ENCODE results near the gene COX6A2.

Gene COX6A2

DNA sequence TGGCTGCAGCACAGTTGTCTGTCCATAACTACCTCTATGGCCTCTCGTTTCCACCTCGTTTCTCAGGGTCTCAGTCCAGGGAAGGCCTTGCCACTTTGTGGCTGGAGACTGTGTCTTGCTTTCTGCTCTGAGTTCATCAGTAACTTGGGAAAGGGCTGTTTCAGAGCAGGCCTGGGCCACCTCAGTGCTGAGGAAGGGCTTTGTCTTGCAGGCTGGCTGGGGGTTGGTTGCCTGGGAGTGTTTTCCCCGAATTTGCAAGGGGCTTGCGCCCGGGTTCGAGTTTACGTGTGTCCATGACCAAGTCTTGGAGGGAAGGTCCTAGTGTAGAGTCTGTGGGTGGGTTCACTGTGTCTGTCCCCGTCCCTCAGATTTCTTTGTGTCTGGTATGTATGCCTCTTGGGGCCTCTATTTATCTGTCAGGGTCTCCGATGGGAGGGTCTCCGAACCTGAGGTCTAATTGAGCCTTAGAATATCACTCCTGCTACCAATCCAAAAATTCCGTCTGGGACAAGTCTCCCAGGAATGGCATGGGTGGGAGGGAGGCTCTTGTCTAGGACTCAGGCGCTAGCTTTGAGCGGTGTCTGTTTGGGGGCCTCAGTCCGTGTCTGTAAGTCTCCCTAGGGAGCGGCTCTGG lies 43.2 kb upstream of the COX6A2 start:
- no peaks in the 10 kb centered on the region for H3K9me3 ChIP-seq (ENCODE audit: control insufficient read depth, low read depth, low read length)
- no peak overlapping the region for H3K27ac ChIP-seq (ENCODE audit: low read length)
- H3K27me3 ChIP-seq (ENCODE audit: control insufficient read depth, insufficient read depth, low read length), result peaks cover 30% of the 10 kb centered on the region
- H3K9ac ChIP-seq (ENCODE audit: low read length), result peak overlapping the region; percentile 19
- H3K4me3 ChIP-seq (ENCODE audit: low read length), result peak overlapping the region; percentile 60
- H3K36me3 ChIP-seq (ENCODE audit: control insufficient read depth, low read depth, low read length), result no peaks in the 10 kb centered on the region
- H3K4me1 ChIP-seq (ENCODE audit: control insufficient read depth, low read depth, low read length), result peaks cover 4% of the 10 kb centered on the region

DNA sequence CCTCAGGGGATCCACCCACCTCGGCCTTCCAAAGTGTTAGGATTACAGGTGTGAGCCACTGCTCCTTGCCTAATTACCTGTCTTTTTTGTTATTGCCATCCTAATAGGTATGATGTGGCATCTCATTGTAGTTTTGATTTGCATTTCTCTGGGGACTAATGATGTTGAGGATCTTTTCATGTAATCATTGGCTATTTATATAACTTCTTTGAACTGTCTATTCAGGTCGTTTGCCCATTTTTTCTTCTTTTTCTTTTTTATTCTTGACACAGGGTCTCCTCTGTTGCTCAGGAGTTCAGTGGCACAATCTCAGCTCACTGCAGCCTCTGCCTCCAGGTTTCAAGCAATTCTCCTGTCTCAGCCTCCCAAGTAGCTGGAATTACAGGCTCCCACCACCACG lies 42.5 kb upstream of the COX6A2 start:
- no peak overlapping the region for H3K9ac ChIP-seq (ENCODE audit: low read length)
- no peak overlapping the region for H3K4me3 ChIP-seq (ENCODE audit: low read length)
- H3K36me3 ChIP-seq (ENCODE audit: control insufficient read depth, low read depth, low read length), result no peaks in the 10 kb centered on the region
- peaks cover 4% of the 10 kb centered on the region for H3K4me1 ChIP-seq (ENCODE audit: control insufficient read depth, low read depth, low read length)
- peaks cover 26% of the 10 kb centered on the region for H3K27me3 ChIP-seq (ENCODE audit: control insufficient read depth, insufficient read depth, low read length)
- H3K27ac ChIP-seq (ENCODE audit: low read length), result no peak overlapping the region
- no peaks in the 10 kb centered on the region for H3K9me3 ChIP-seq (ENCODE audit: control insufficient read depth, low read depth, low read length)

DNA sequence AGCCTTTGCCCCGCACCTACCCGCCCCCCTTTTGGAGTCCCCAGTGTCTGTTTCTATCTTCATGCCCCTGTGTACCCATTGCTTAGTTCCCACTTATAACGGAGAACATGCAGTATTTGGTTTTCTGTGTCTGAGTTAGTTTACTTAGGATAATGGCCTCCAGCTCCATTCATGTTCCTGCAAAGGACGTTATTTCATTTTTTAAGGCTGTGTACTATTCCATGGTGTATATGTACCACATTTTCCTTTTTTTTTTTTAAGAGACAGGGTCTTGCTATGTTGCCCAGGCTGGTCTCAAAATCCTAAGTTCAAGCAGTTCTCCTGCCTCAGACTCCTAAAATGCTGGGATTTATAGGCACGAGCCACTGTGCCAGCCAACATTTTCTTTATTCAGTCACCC lies 39.7 kb upstream of the COX6A2 start:
- no peak overlapping the region for H3K4me3 ChIP-seq (ENCODE audit: low read length)
- H3K9me3 ChIP-seq (ENCODE audit: control insufficient read depth, low read depth, low read length), result no peaks in the 10 kb centered on the region
- H3K27ac ChIP-seq (ENCODE audit: low read length), result no peak overlapping the region
- H3K4me1 ChIP-seq (ENCODE audit: control insufficient read depth, low read depth, low read length), result peaks cover 4% of the 10 kb centered on the region
- H3K36me3 ChIP-seq (ENCODE audit: control insufficient read depth, low read depth, low read length), result no peaks in the 10 kb centered on the region
- peaks cover 15% of the 10 kb centered on the region for H3K27me3 ChIP-seq (ENCODE audit: control insufficient read depth, insufficient read depth, low read length)
- no peak overlapping the region for H3K9ac ChIP-seq (ENCODE audit: low read length)

DNA sequence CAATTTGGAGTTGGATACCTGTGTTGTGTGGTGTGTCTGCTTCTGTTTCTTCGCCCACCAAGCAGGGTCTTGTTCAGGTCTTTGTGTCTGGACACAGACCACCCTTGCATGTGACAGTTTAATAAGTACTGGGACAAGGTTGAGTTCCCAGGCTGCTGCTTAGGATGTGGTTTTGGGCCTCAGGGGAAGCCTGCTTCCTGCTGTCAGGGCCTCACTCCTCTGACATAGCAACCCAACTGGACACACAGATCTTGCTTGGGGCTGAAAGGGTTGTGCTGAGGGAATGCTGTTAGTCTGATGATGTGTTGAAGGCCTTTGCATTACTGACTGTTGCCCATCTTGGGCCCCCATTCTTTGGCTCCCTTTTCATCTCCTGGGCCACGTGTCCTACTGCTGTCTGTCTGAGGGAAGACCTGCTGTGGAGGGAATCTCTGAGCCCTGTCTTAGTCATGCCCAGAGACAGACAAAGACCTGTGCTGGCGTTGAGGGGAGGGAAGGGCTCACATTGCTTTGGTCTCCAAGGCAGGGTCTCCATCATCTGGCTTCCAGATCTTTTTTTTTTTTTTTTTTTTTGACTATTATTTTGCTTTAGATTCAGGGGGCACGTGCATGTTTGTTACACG lies 39.1 kb upstream of the COX6A2 start:
- no peak overlapping the region for H3K27ac ChIP-seq (ENCODE audit: low read length)
- no peak overlapping the region for H3K9ac ChIP-seq (ENCODE audit: low read length)

DNA sequence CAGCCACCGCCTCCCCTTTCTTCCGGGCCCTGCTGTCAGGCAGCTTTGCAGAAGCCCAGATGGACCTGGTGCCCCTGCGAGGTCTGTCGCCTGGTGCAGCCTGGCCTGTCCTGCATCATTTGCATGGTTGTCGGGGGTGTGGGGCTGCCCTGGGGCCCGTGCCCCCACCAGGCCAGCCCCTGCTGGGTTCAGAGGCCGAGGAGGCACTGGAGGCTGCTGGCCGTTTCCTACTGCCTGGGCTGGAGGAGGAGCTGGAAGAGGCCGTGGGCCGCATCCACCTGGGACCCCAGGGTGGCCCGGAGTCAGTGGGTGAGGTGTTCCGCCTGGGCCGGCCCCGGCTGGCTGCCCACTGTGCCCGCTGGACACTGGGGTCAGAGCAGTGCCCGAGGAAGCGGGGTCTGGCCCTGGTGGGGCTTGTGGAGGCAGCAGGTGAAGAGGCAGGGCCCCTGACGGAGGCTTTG lies 38.3 kb upstream of the COX6A2 start:
- Histone ChIP-seq H3K4me3 (ENCODE audit: low read length) (no peak overlapping the region), H3K9me3 (ENCODE audit: control insufficient read depth, low read depth, low read length) (no peaks in the 10 kb centered on the region), H3K4me1 (ENCODE audit: control insufficient read depth, low read depth, low read length) (peaks cover 3% of the 10 kb centered on the region), H3K9ac (ENCODE audit: low read length) (no peak overlapping the region), H3K27me3 (ENCODE audit: control insufficient read depth, insufficient read depth, low read length) (peaks cover 6% of the 10 kb centered on the region), H3K36me3 (ENCODE audit: control insufficient read depth, low read depth, low read length) (no peaks in the 10 kb centered on the region), H3K27ac (ENCODE audit: low read length) (no peak overlapping the region)

More for the DNA sequence above, 39.1 kb upstream of the COX6A2 start:
- Histone ChIP-seq H3K36me3 (ENCODE audit: control insufficient read depth, low read depth, low read length) (no peaks in the 10 kb centered on the region), H3K27me3 (ENCODE audit: control insufficient read depth, insufficient read depth, low read length) (peaks cover 10% of the 10 kb centered on the region), H3K9me3 (ENCODE audit: control insufficient read depth, low read depth, low read length) (no peaks in the 10 kb centered on the region), H3K4me1 (ENCODE audit: control insufficient read depth, low read depth, low read length) (peaks cover 4% of the 10 kb centered on the region), H3K4me3 (ENCODE audit: low read length) (no peak overlapping the region)

DNA sequence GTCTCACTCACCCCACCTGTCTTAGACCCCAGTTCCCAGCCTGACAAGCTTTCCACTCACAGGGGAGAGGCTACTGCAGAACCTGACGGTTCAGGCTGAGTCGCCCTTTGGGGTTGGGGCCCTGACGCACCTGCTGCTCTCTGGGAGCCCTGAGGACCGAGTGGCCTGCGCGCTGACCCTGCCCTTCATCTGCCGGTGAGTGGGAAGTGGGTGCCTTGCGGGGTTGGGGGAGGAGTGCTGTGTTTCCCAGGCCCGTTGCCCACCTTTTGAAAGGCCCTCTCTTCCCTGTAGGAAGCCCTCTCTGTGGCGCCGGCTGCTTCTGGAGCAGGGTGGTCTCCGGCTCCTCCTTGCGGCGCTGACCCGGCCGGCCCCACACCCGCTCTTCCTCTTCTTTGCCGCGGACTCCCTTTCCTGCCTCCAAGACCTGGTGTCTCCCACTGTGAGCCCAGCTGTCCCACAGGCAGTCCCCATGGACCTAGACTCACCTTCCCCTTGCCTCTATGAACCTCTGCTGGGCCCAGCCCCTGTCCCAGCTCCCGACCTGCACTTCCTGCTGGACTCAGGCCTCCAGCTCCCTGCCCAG lies 37.7 kb upstream of the COX6A2 start:
- H3K36me3 ChIP-seq (ENCODE audit: control insufficient read depth, low read depth, low read length), result no peaks in the 10 kb centered on the region
- H3K9ac ChIP-seq (ENCODE audit: low read length), result no peak overlapping the region
- H3K27ac ChIP-seq (ENCODE audit: low read length), result no peak overlapping the region
- H3K4me3 ChIP-seq (ENCODE audit: low read length), result no peak overlapping the region
- no peaks in the 10 kb centered on the region for H3K4me1 ChIP-seq (ENCODE audit: control insufficient read depth, low read depth, low read length)
- H3K27me3 ChIP-seq (ENCODE audit: control insufficient read depth, insufficient read depth, low read length), result peaks cover under 1% of the 10 kb centered on the region
- H3K9me3 ChIP-seq (ENCODE audit: control insufficient read depth, low read depth, low read length), result no peaks in the 10 kb centered on the region

DNA sequence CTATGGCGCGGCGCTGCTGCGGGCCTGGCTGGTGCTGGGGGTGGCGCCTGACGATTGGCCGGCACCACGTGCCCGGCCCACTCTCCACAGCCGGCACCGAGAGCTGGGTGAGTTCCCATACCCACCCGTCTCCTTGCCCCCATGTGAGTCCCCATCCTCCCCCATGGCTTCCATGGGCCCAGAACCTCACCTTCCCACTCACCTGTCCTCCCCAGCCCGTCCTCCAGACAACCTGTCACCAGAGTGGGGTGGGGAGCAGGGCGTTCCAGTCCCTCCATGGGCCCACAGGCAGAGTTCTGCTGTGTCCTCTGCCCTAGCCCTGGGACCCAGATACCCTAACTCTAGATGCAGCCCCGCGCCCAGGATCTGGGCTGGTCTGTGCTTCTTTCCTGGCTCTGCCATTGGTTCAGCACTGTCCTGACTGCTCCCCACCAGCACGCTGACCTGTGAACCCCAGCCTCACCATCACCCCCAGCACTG lies 36.7 kb upstream of the COX6A2 start:
- no peaks in the 10 kb centered on the region for H3K36me3 ChIP-seq (ENCODE audit: control insufficient read depth, low read depth, low read length)
- no peak overlapping the region for H3K9ac ChIP-seq (ENCODE audit: low read length)
- no peaks in the 10 kb centered on the region for H3K9me3 ChIP-seq (ENCODE audit: control insufficient read depth, low read depth, low read length)

DNA sequence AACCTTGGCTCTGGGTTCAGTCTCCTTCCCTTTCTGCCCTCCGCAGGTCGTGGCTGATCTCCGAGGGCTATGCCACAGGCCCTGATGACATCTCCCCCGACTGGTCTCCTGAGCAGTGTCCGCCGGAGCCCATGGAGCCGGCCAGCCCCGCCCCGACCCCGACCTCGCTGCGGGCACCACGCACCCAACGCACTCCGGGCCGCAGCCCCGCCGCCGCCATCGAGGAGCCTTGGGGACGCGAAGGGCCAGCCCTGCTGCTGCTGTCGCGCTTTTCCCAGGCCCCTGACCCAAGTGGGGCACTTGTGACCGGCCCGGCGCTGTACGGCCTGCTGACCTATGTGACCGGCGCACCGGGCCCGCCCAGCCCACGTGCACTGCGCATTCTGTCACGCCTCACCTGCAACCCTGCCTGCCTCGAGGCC lies 36.2 kb upstream of the COX6A2 start:
- no peak overlapping the region for H3K9ac ChIP-seq (ENCODE audit: low read length)
- H3K4me1 ChIP-seq (ENCODE audit: control insufficient read depth, low read depth, low read length), result no peaks in the 10 kb centered on the region
- no peaks in the 10 kb centered on the region for H3K9me3 ChIP-seq (ENCODE audit: control insufficient read depth, low read depth, low read length)
- H3K4me3 ChIP-seq (ENCODE audit: low read length), result no peak overlapping the region
- H3K27me3 ChIP-seq (ENCODE audit: control insufficient read depth, insufficient read depth, low read length), result no peaks in the 10 kb centered on the region
- no peak overlapping the region for H3K27ac ChIP-seq (ENCODE audit: low read length)
- no peaks in the 10 kb centered on the region for H3K36me3 ChIP-seq (ENCODE audit: control insufficient read depth, low read depth, low read length)

More for the DNA sequence above, 36.7 kb upstream of the COX6A2 start:
- H3K4me3 ChIP-seq (ENCODE audit: low read length), result no peak overlapping the region
- H3K4me1 ChIP-seq (ENCODE audit: control insufficient read depth, low read depth, low read length), result no peaks in the 10 kb centered on the region
- no peak overlapping the region for H3K27ac ChIP-seq (ENCODE audit: low read length)
- no peaks in the 10 kb centered on the region for H3K27me3 ChIP-seq (ENCODE audit: control insufficient read depth, insufficient read depth, low read length)

DNA sequence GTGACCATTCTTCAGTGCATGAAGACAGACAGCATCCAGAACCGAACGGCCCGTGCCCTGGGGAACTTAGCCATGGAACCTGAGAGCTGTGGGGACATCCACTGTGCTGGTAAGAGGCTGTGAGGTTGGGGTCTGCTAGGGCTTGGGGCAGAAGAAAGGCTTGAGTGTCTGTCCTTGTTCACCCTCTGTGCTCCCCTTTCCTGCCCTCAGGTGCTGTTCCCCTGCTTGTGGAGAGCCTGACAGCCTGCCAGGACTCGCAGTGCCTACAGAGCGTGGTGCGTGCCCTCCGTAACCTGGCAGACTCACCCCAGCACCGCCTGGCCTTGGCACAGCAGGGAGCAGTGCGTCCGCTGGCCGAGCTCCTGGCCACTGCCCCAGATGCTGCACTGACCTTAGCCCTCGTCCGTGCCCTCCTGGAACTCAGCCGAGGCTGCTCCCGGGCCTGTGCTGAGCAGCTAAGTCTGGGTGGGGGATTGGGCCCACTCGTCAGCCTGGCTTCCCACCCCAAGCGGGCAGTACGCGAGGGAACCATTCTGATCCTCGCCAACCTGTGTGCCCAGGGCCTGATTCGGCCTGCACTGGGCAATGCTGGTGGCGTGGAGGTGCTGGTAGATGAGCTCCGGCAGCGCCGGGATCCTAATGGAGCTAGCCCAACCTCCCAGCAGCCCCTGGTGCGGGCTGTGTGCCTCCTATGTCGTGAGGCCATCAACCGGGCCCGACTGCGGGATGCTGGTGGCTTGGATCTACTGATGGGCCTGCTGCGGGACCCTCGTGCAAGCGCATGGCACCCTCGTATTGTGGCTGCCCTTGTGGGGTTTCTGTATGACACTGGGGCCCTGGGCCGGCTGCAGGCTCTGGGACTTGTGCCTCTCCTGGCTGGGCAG lies 34.0 kb upstream of the COX6A2 start:
- Histone ChIP-seq H3K4me1 (ENCODE audit: control insufficient read depth, low read depth, low read length) (no peaks in the 10 kb centered on the region), H3K9me3 (ENCODE audit: control insufficient read depth, low read depth, low read length) (no peaks in the 10 kb centered on the region), H3K36me3 (ENCODE audit: control insufficient read depth, low read depth, low read length) (no peaks in the 10 kb centered on the region), H3K27me3 (ENCODE audit: control insufficient read depth, insufficient read depth, low read length) (no peaks in the 10 kb centered on the region), H3K9ac (ENCODE audit: low read length) (no peak overlapping the region), H3K27ac (ENCODE audit: low read length) (no peak overlapping the region), H3K4me3 (ENCODE audit: low read length) (no peak overlapping the region)

DNA sequence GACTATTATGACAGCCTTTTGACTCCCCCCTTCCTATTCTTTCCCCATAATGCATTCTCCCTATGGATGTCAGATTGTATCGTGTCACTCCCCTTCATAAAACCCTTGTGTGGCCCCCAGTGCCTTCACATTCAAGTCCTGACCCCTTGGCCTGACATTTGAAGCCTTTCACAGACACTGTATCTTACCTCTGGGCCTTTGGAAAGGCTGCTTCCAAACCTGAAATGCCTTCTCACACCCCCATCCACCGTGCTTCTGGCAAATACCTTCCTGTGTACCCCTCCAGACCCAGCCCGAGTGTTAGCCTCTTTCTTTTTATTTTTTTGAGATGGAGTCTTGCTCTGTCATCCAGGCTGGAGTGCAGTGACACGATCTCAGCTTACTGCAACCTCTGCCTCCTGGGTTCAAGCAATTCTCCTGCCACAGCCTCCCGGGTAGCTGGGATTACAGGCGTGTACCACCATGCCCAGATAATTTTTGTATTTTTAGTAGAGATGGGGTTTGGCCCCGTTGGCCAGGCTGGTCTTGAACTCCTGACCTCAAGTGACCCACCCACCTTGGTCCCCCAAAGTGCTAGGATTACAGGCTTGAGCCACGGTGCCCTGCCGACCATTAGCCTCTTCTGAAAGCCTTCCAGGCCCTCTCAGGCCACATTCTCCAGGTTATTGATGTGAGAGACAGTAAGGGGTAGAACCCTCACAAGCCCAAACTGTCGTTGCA lies 33.2 kb upstream of the COX6A2 start:
- Histone ChIP-seq H3K4me1 (ENCODE audit: control insufficient read depth, low read depth, low read length) (no peaks in the 10 kb centered on the region), H3K4me3 (ENCODE audit: low read length) (no peak overlapping the region), H3K27ac (ENCODE audit: low read length) (no peak overlapping the region), H3K36me3 (ENCODE audit: control insufficient read depth, low read depth, low read length) (no peaks in the 10 kb centered on the region), H3K27me3 (ENCODE audit: control insufficient read depth, insufficient read depth, low read length) (no peaks in the 10 kb centered on the region), H3K9ac (ENCODE audit: low read length) (no peak overlapping the region), H3K9me3 (ENCODE audit: control insufficient read depth, low read depth, low read length) (no peaks in the 10 kb centered on the region)

DNA sequence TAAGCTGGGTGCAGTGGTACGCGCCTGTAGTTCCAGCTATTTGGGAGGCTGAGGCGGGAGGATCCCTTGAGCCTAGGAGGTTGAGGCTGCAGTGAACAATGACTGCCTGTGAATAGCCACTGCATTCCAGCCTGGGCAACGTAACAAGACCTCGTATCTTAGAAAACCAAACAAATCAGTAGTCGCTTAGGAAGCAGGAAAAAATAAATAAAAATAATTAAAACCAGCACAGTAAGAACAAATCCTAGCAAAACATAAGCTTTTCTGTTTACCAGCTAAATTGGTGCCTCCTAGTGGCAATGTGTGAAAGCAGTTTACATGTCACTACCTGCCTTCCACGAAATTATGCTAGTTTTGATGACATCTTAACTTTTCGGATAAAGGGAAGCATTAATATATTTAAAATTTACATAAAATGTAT lies 32.4 kb upstream of the COX6A2 start:
- no peak overlapping the region for H3K9ac ChIP-seq (ENCODE audit: low read length)
- H3K27me3 ChIP-seq (ENCODE audit: control insufficient read depth, insufficient read depth, low read length), result no peaks in the 10 kb centered on the region
- H3K9me3 ChIP-seq (ENCODE audit: control insufficient read depth, low read depth, low read length), result no peaks in the 10 kb centered on the region
- H3K36me3 ChIP-seq (ENCODE audit: control insufficient read depth, low read depth, low read length), result no peaks in the 10 kb centered on the region
- no peaks in the 10 kb centered on the region for H3K4me1 ChIP-seq (ENCODE audit: control insufficient read depth, low read depth, low read length)
- H3K4me3 ChIP-seq (ENCODE audit: low read length), result peak overlapping the region; percentile 86
- H3K27ac ChIP-seq (ENCODE audit: low read length), result no peak overlapping the region

Measured in iPS-18a (cell line).